ENCODE data around the gene TH. TPM values are rescaled to one million over a fixed set of nuclear protein-coding genes. Genes with fewer than 3 reads are reported as not detected.

Gene TH
- total RNA-seq, 2 experiments from 2014 or later: not detected

GRCh38 chr11:2197771-2198520 is 26.3 kb upstream of the TH start:
- ChIA-PET CTCF (ENCODE audit: unreplicated experiment) (interaction anchor here (0.5 to 1.0 kb wide), 4 partner anchors 34 to 942 kb away, joined by 3 read pairs; no protein-coding TSS in a partner anchor), POLR2A (no interaction called here)
- Histone ChIP-seq H3K9me2 (ENCODE audit: insufficient read depth, low read length) (no peaks in the 10 kb centered on the region), H3K4me1 (ENCODE audit: insufficient read depth, low read length, poor library complexity, severe bottlenecking) (peaks cover 3% of the 10 kb centered on the region), H2AFZ (ENCODE audit: low read length) (no peak overlapping the region), H3K36me3 (ENCODE audit: insufficient read depth, low read length) (no peaks in the 10 kb centered on the region), H3K4me2 (ENCODE audit: low read length) (no peak overlapping the region), H3K27ac (ENCODE audit: low read depth, low read length, poor library complexity, severe bottlenecking) (no peak overlapping the region), H3K9me3 (ENCODE audit: low read length) (no peaks in the 10 kb centered on the region), H3K79me2 (ENCODE audit: insufficient read depth, low read depth, low read length) (no peaks in the 10 kb centered on the region), H4K20me1 (ENCODE audit: insufficient read depth, low read length) (no peaks in the 10 kb centered on the region), H3K4me3 (ENCODE audit: low read depth, low read length, poor library complexity, severe bottlenecking) (no peak overlapping the region)
- no TSS peak for BruUV-seq (replicated peaks)
- DNase-seq (ENCODE audit: low spot score): no peak
- intact Hi-C loops (cut with micrococcal nuclease; ENCODE audit: unreplicated experiment): loop anchor here (1.0 to 5.0 kb wide), 4 partner anchors 67 to 221 kb away; partner anchors contain the start of gene TSSC4
- TF ChIP-seq EZH2phosphoT487 (IDR thresholded peaks at IDR 0.05; ENCODE audit: borderline replicate concordance, low read depth, low read length) (no peak), CTCF (conservative IDR thresholded peaks at IDR 0.05; ENCODE audit: low read length) (no peak)

GRCh38 chr11:2196970-2197770 is 25.6 kb upstream of the TH start:
- TF ChIP-seq EZH2phosphoT487 (IDR thresholded peaks at IDR 0.05; ENCODE audit: borderline replicate concordance, low read depth, low read length) (no peak), CTCF (conservative IDR thresholded peaks at IDR 0.05; ENCODE audit: low read length) (peak; percentile 82)
- no peak overlapping the region for H3K4me2 ChIP-seq (ENCODE audit: low read length)
- no TSS peak for BruUV-seq (replicated peaks)
- H3K4me3 ChIP-seq (ENCODE audit: low read depth, low read length, poor library complexity, severe bottlenecking): no peak overlapping the region
- H3K9me3 ChIP-seq (ENCODE audit: low read length): no peaks in the 10 kb centered on the region
- H3K4me1 ChIP-seq (ENCODE audit: insufficient read depth, low read length, poor library complexity, severe bottlenecking): no peaks in the 10 kb centered on the region
- peak; percentile 63 for DNase-seq (ENCODE audit: low spot score)
- H3K79me2 ChIP-seq (ENCODE audit: insufficient read depth, low read depth, low read length): no peaks in the 10 kb centered on the region
- H4K20me1 ChIP-seq (ENCODE audit: insufficient read depth, low read length): no peaks in the 10 kb centered on the region
- intact Hi-C loops (cut with micrococcal nuclease; ENCODE audit: unreplicated experiment): loop anchor here (1.0 to 5.0 kb wide), 4 partner anchors 68 to 222 kb away; partner anchors contain the start of gene TSSC4
- ChIA-PET POLR2A (no interaction called here), CTCF (ENCODE audit: unreplicated experiment) (interaction anchor here (0.5 to 1.0 kb wide), 2 partner anchors 225 to 943 kb away, joined by 3 read pairs; no protein-coding TSS in a partner anchor)
- H3K36me3 ChIP-seq (ENCODE audit: insufficient read depth, low read length): no peaks in the 10 kb centered on the region
- no peak overlapping the region for H2AFZ ChIP-seq (ENCODE audit: low read length)
- H3K27ac ChIP-seq (ENCODE audit: low read depth, low read length, poor library complexity, severe bottlenecking): no peak overlapping the region
- no peaks in the 10 kb centered on the region for H3K9me2 ChIP-seq (ENCODE audit: insufficient read depth, low read length)

All from OCI-LY7 (cell line).